SK-N-SH (cell line): Measurements from ENCODE around the gene SLC7A14. TPM values are rescaled to one million over a fixed set of nuclear protein-coding genes. Genes with fewer than 3 reads are reported as not detected.

Experiments used
- CTCF ChIA-PET: fragments of 300-600, 350-600 bp; formaldehyde crosslinking; extraction: SDS; loops from one replicate; lab custom pipeline; 2021; lab: Yijun Ruan, JAX
- POLR2A ChIA-PET: fragments of 350-600 bp; sonication (Branson Sonifier 250); formaldehyde crosslinking; extraction: SDS; loops from one replicate; lab custom pipeline; 2020; ENCODE audit warnings: antibody characterized with exemption, inconsistent platforms; lab: Yijun Ruan, JAX
- DNase-seq: peaks from one replicate; pipeline ENCODE4 v3.0.0; 2012
- H2AFZ ChIP-seq: fragments of 200-600 bp; sonication (generic); 2 replicates; pipeline ENCODE4 v1.8.1; 2016; ENCODE audit warnings: antibody characterized with exemption, mild to moderate bottlenecking, low read depth
- H3F3A ChIP-seq: fragments of 200-600 bp; sonication (generic); replicated peaks from 2 replicates; pipeline ENCODE3; 2016; ENCODE audit warnings: antibody characterized with exemption, mild to moderate bottlenecking; ENCODE audit not compliant: insufficient read depth
- H3K27ac ChIP-seq, 2 experiments: fragments of 200-500 bp in 1 of 2; fragments of 200-600 bp in 1 of 2; sonication (Bioruptor generic) in 1 of 2; sonication (generic), shearing (Covaris generic) in 1 of 2; 2 replicates each; pipeline versions ENCODE4 v1.5.1 to v1.6.1; 2014 to 2016; ENCODE audit warnings: low read depth in 2 of 2, inconsistent platforms in 1 of 2, low read length in 1 of 2, mild to moderate bottlenecking in 1 of 2, mixed read lengths in 1 of 2
- H3K27me3 ChIP-seq: fragments of 200-600 bp; sonication (generic), shearing (Covaris generic); 2 replicates; pipeline ENCODE4 v1.6.1; 2016; ENCODE audit warnings: mixed run types; ENCODE audit not compliant: insufficient read depth
- H3K36me3 ChIP-seq, 2 experiments: fragments of 200-500 bp in 1 of 2; fragments of 200-600 bp in 1 of 2; sonication (Bioruptor generic) in 1 of 2; sonication (generic) in 1 of 2; replicated peaks in 1 of 2; 2 replicates each; pipeline versions ENCODE3 to v1.5.1; 2014 to 2016; ENCODE audit warnings: low read length in 1 of 2, mild to moderate bottlenecking in 1 of 2; ENCODE audit not compliant: insufficient read depth in 2 of 2, control insufficient read depth in 1 of 2
- H3K4me1 ChIP-seq, 2 experiments: fragments of 200-500 bp in 1 of 2; fragments of 200-600 bp in 1 of 2; sonication (Bioruptor generic) in 1 of 2; sonication (generic), shearing (Covaris generic) in 1 of 2; 2 replicates each; pipeline versions ENCODE4 v1.5.1 to v1.6.1; 2014 to 2016; ENCODE audit warnings: low read depth in 1 of 2, low read length in 1 of 2, mixed run types in 1 of 2; ENCODE audit not compliant: insufficient read depth in 2 of 2, control insufficient read depth in 1 of 2
- H3K4me2 ChIP-seq: fragments of 200-600 bp; sonication (generic), shearing (Covaris generic); 2 replicates; pipeline ENCODE4 v1.6.1; 2017; ENCODE audit warnings: mixed run types
- H3K4me3 ChIP-seq, 2 experiments: fragments of 200-500 bp in 1 of 2; fragments of 200-600 bp in 1 of 2; sonication (Bioruptor generic) in 1 of 2; sonication (generic), shearing (Covaris generic) in 1 of 2; 2 replicates each; pipeline versions ENCODE4 v1.5.1 to v1.8.1; 2014 to 2016; ENCODE audit warnings: low read depth in 2 of 2, inconsistent platforms in 1 of 2, low read length in 1 of 2, mild to moderate bottlenecking in 1 of 2, mixed read lengths in 1 of 2, moderate library complexity in 1 of 2
- H3K79me2 ChIP-seq: fragments of 200-600 bp; sonication (generic); 2 replicates; pipeline ENCODE4 v1.8.1; 2017; ENCODE audit warnings: mild to moderate bottlenecking; ENCODE audit not compliant: insufficient read depth
- H3K9ac ChIP-seq: fragments of 200-600 bp; sonication (generic); 2 replicates; pipeline ENCODE4 v1.6.1; 2017; ENCODE audit warnings: mixed run types
- H3K9me2 ChIP-seq: fragments of 200-600 bp; sonication (generic); 2 replicates; pipeline ENCODE4 v1.6.1; 2017; ENCODE audit warnings: mixed run types
- H3K9me3 ChIP-seq: fragments of 200-600 bp; sonication (generic); 2 replicates; pipeline ENCODE4 v1.6.1; 2017; ENCODE audit warnings: mixed run types, mild to moderate bottlenecking, moderate library complexity
- H4K20me1 ChIP-seq: fragments of 200-600 bp; sonication (generic); 2 replicates; pipeline ENCODE4 v1.6.1; 2017; ENCODE audit warnings: mild to moderate bottlenecking, mixed run types; ENCODE audit not compliant: insufficient read depth
- FOSL2 ChIP-seq: IDR thresholded peaks from 2 replicates; pipeline ENCODE4 v1.4.0; 2012; ENCODE audit warnings: low read depth, mild to moderate bottlenecking, moderate library complexity, borderline replicate concordance
- JUND ChIP-seq: IDR thresholded peaks from 2 replicates; pipeline ENCODE4 v1.4.0; 2012
- NFIC ChIP-seq: IDR thresholded peaks from 2 replicates; pipeline ENCODE4 v1.4.0; 2012; ENCODE audit warnings: borderline replicate concordance
- POLR2AphosphoS5 ChIP-seq: IDR thresholded peaks from 2 replicates; pipeline ENCODE4 v1.6.1; 2012; ENCODE audit warnings: low read depth, low read length
- RCOR1 ChIP-seq: fragments of 150-350 bp; IDR thresholded peaks from 2 replicates; pipeline ENCODE4 v1.6.1; 2017; ENCODE audit warnings: antibody characterized with exemption, low read length
- REST ChIP-seq: IDR thresholded peaks from 2 replicates; pipeline ENCODE4 v1.6.1; 2012; ENCODE audit warnings: mild to moderate bottlenecking, low read depth, low read length, moderate library complexity
- TAF1 ChIP-seq: IDR thresholded peaks from 2 replicates; pipeline ENCODE4 v1.6.1; 2012; ENCODE audit warnings: low read depth, mild to moderate bottlenecking, low read length, moderate library complexity, borderline replicate concordance
- TCF12 ChIP-seq: IDR thresholded peaks from 2 replicates; pipeline ENCODE4 v1.4.0; 2012
- TEAD4 ChIP-seq: IDR thresholded peaks from 2 replicates; pipeline ENCODE4 v1.4.0; 2012; ENCODE audit warnings: mild to moderate bottlenecking, borderline replicate concordance; ENCODE audit not compliant: insufficient read depth
- ZBTB33 ChIP-seq: IDR thresholded peaks from 2 replicates; pipeline ENCODE4 v1.4.0; 2012; ENCODE audit warnings: low read depth, borderline replicate concordance
- WGBS: methylation state at CpG from one replicate; pipeline ENCODE4 v1.1.6; 2017; ENCODE audit warnings: low lambda C conversion rate; 5-methylcytosine and 5-hydroxymethylcytosine counted together
- polyA plus RNA-seq, 3 experiments: library from polyadenylated mRNA; depleted of rRNA; stranded (reverse); fragments of >200 nt; gene quantifications; 2 replicates each; pipeline ENCODE4 v1.2.3, GENCODE V29; 2012
- TF ChIP-seq, protein P1 (sequence below): fragments of 200-600 bp; sonication (generic); IDR thresholded peaks from 2 replicates; pipeline ENCODE4 v1.6.1; 2017; ENCODE audit warnings: antibody characterized with exemption, mild to moderate bottlenecking, moderate library complexity
- TF ChIP-seq, protein P2 (sequence below): fragments of 150-350 bp; IDR thresholded peaks from 2 replicates; pipeline ENCODE4 v1.6.1; 2017; ENCODE audit warnings: antibody characterized with exemption, low read length, low read depth, borderline replicate concordance
- TF ChIP-seq, protein P3 (sequence below): IDR thresholded peaks from 2 replicates; pipeline ENCODE4 v1.4.0; 2012; ENCODE audit warnings: low read depth, borderline replicate concordance

The SLC7A14 gene
- polyA plus RNA-seq, 1 of the 3 experiments (the other 2 are of a cell fraction) = 2.5 TPM

GRCh38 chr3:170584585-170585007, 1.3 kb downstream of the SLC7A14 start:
- peak; percentile 42 for DNase-seq
- no peaks in the 10 kb centered on the region for H3F3A ChIP-seq
- no peaks in the 10 kb centered on the region for H3K36me3 ChIP-seq
- no peaks in the 10 kb centered on the region for H3K9me3 ChIP-seq
- peak overlapping the region; percentile 61 to 64 for H3K4me3 ChIP-seq
- 54% methylated on average over 14 of the region's 20 CpGs for WGBS
- H3K9ac ChIP-seq = no peak overlapping the region
- TF ChIP-seq REST (peak; percentile 98), JUND (no peak), TCF12 (no peak)
- H2AFZ ChIP-seq = no peak overlapping the region
- no peaks in the 10 kb centered on the region for H3K27me3 ChIP-seq
- H3K79me2 ChIP-seq = no peaks in the 10 kb centered on the region
- peak overlapping the region; percentile 91 for H3K4me2 ChIP-seq
- ChIA-PET CTCF (interaction anchor here (0.8 to 3.2 kb wide), 9 partner anchors 8 to 227 kb away, joined by 3 to 19 read pairs (median 8); partner anchors contain the start of gene CLDN11), POLR2A (interaction anchor here (0.8 to 2.2 kb wide), 5 partner anchors 9 to 228 kb away, joined by 3 to 10 read pairs (median 3); no protein-coding TSS in a partner anchor)
- no peaks in the 10 kb centered on the region for H4K20me1 ChIP-seq
- no peaks in the 10 kb centered on the region for H3K9me2 ChIP-seq
- H3K27ac ChIP-seq = no peak overlapping the region
- peaks cover 0 to 11% of the 10 kb centered on the region in 2 experiments; a peak in 2 of 4 replicates for H3K4me1 ChIP-seq

DNA sequence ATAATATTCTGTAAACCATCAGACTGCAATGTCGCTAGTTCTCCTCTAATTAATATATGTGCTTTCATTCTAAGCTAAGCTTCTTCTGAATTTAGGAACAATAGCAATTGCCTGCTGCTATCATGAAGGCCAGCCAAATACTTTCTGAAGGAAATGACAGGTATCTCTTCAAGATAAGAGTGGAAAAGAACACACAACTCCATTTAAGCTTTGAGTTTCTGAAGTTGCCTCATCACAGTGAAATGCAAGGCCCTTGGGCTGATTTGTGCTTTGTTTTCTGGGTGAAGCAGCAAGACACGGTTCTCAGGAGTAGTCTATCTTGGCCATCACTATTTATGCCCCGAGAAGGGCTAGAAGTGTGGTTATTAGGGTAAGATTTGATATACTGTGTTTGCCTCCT, 6.2 kb downstream of the SLC7A14 start:
- Histone ChIP-seq H3K9me3 (no peaks in the 10 kb centered on the region), H3K4me2 (no peak overlapping the region), H3K9me2 (no peaks in the 10 kb centered on the region), H3K4me3 (no peak overlapping the region), H3K27ac (no peak overlapping the region), H3K79me2 (no peaks in the 10 kb centered on the region), H3K9ac (no peak overlapping the region), H4K20me1 (no peaks in the 10 kb centered on the region), H3F3A (no peaks in the 10 kb centered on the region), H3K4me1 (peaks cover 0 to 5% of the 10 kb centered on the region in 2 experiments; a peak in 1 of 4 replicates), H3K27me3 (no peaks in the 10 kb centered on the region), H3K36me3 (no peaks in the 10 kb centered on the region), H2AFZ (no peak overlapping the region)
- ChIA-PET POLR2A (no interaction called here), CTCF (interaction anchor here (0.6 to 0.9 kb wide), 4 partner anchors 14 to 541 kb away, joined by 3 to 5 read pairs (median 4); no protein-coding TSS in a partner anchor)
- WGBS = 50% methylated on average over 3 of the region's 3 CpGs
- no peak for DNase-seq
- no peak for TF ChIP-seq POLR2AphosphoS5
- TF ChIP-seq, protein P1, sequence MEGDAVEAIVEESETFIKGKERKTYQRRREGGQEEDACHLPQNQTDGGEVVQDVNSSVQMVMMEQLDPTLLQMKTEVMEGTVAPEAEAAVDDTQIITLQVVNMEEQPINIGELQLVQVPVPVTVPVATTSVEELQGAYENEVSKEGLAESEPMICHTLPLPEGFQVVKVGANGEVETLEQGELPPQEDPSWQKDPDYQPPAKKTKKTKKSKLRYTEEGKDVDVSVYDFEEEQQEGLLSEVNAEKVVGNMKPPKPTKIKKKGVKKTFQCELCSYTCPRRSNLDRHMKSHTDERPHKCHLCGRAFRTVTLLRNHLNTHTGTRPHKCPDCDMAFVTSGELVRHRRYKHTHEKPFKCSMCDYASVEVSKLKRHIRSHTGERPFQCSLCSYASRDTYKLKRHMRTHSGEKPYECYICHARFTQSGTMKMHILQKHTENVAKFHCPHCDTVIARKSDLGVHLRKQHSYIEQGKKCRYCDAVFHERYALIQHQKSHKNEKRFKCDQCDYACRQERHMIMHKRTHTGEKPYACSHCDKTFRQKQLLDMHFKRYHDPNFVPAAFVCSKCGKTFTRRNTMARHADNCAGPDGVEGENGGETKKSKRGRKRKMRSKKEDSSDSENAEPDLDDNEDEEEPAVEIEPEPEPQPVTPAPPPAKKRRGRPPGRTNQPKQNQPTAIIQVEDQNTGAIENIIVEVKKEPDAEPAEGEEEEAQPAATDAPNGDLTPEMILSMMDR = no peak
- TF ChIP-seq TAF1 = no peak
- TF ChIP-seq TEAD4 = no peak
- TF ChIP-seq RCOR1 = no peak
- TF ChIP-seq ZBTB33 = no peak
- TF ChIP-seq, protein P2, sequence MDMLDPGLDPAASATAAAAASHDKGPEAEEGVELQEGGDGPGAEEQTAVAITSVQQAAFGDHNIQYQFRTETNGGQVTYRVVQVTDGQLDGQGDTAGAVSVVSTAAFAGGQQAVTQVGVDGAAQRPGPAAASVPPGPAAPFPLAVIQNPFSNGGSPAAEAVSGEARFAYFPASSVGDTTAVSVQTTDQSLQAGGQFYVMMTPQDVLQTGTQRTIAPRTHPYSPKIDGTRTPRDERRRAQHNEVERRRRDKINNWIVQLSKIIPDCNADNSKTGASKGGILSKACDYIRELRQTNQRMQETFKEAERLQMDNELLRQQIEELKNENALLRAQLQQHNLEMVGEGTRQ = no peak
- no peak for TF ChIP-seq FOSL2
- no peak for TF ChIP-seq NFIC
- TF ChIP-seq, protein P3, sequence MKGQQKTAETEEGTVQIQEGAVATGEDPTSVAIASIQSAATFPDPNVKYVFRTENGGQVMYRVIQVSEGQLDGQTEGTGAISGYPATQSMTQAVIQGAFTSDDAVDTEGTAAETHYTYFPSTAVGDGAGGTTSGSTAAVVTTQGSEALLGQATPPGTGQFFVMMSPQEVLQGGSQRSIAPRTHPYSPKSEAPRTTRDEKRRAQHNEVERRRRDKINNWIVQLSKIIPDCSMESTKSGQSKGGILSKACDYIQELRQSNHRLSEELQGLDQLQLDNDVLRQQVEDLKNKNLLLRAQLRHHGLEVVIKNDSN = no peak
